ENCODE results near the gene MTMR11. TPM values are rescaled to one million over a fixed set of nuclear protein-coding genes. Genes with fewer than 3 reads are reported as not detected.
A peak's percentile ranks its signal among the peaks of the same experiment; 100 is the strongest.

The MTMR11 gene
- total and polyA plus RNA-seq, 2 experiments from 2014 or later: 2.4 to 3.6 TPM

GRCh38 chr1:149903836-149904491 is 32.7 kb downstream of the MTMR11 start:
- Histone ChIP-seq H3K4me2 (no peak overlapping the region), H3F3A (replicated peaks; ENCODE audit: low read depth) (peaks cover 4% of the 10 kb centered on the region; the same call in 1 of the 2 replicates), H3K27me3 (ENCODE audit: insufficient read depth) (no peaks in the 10 kb centered on the region), H3K9me2 (ENCODE audit: insufficient read depth) (no peaks in the 10 kb centered on the region), H3K27ac (ENCODE audit: low read depth) (peak overlapping the region; percentile 39; the same call in 1 of the 2 replicates), H3K79me2 (replicated peaks; ENCODE audit: insufficient read depth) (no peaks in the 10 kb centered on the region), H3K4me3 (no peak overlapping the region), H3K4me1 (ENCODE audit: insufficient read depth) (peaks cover 4% of the 10 kb centered on the region; the same call in 1 of the 2 replicates), H2AFZ (no peak overlapping the region), H3K36me3 (ENCODE audit: insufficient read depth) (0 out of 2 replicates have a peak, but pooled peaks cover 7% of the 10 kb centered on the region), H4K20me1 (replicated peaks; ENCODE audit: insufficient read depth) (no peaks in the 10 kb centered on the region)
- H3K27me3 Mint-ChIP-seq (ENCODE audit: insufficient read depth, low read depth, poor library complexity): peaks cover 17% of the 10 kb centered on the region
- H3K27ac Mint-ChIP-seq: 0 out of 2 replicates have a peak overlapping the region, but pooled peaks have one; percentile 69
- DNase-seq (ENCODE audit: low spot score): peak; percentile 50
- ATAC-seq: peak; percentile 49
- H3K36me3 Mint-ChIP-seq (ENCODE audit: low read depth): peaks cover 36% of the 10 kb centered on the region
- TF ChIP-seq STAT1 (IDR thresholded peaks at IDR 0.05; ENCODE audit: unreplicated experiment) (no peak), EZH2phosphoT487 (IDR thresholded peaks at IDR 0.05; ENCODE audit: unreplicated experiment) (no peak)
- H3K4me1 Mint-ChIP-seq: peaks cover 20% of the 10 kb centered on the region
- no peaks in the 10 kb centered on the region for H3K9me3 Mint-ChIP-seq
- no peak overlapping the region for H3K4me3 Mint-ChIP-seq

GRCh38 chr1:149899460-149900284 is 37.0 kb downstream of the MTMR11 start, which contains the start of gene BOLA1:
Gene BOLA1 (plus strand): TSS chr1:149899568. CDS start chr1:149900060, 492 bp downstream.
- Histone ChIP-seq H4K20me1 (replicated peaks; ENCODE audit: insufficient read depth) (no peaks in the 10 kb centered on the region), H3F3A (replicated peaks; ENCODE audit: low read depth) (peaks cover 4% of the 10 kb centered on the region; the same call in 1 of the 2 replicates)
- H3K36me3 Mint-ChIP-seq (ENCODE audit: low read depth): peaks cover 7% of the 10 kb centered on the region; the same call in 2 of the 3 replicates

More at GRCh38 chr1:149899460-149900284, 37.0 kb downstream of the MTMR11 start, which contains the start of gene BOLA1:
- H3K4me3 Mint-ChIP-seq: peak within 1 kb of the TSS; percentile 77
- H3K79me2 ChIP-seq (replicated peaks; ENCODE audit: insufficient read depth): no peaks in the 10 kb centered on the region
- peaks cover 20% of the 10 kb centered on the region for H3K4me1 Mint-ChIP-seq
- no peaks in the 10 kb centered on the region for H3K36me3 ChIP-seq (ENCODE audit: insufficient read depth)
- peak within 1 kb of the TSS; percentile 67 for H2AFZ ChIP-seq
- peaks cover 4% of the 10 kb centered on the region; the same call in 1 of the 2 replicates for H3K4me1 ChIP-seq (ENCODE audit: insufficient read depth)
- TF ChIP-seq CTCF (conservative IDR thresholded peaks at IDR 0.05; ENCODE audit: low read depth in 2 of 2) (no peak), EZH2phosphoT487 (IDR thresholded peaks at IDR 0.05; ENCODE audit: unreplicated experiment) (no peak), JUNB (IDR thresholded peaks at IDR 0.05; ENCODE audit: unreplicated experiment) (no peak), ZNF114 (CRISPR knock-in tag; IDR thresholded peaks at IDR 0.05) (no peak; the same call in 1 of the 2 replicates), REST (IDR thresholded peaks at IDR 0.05; ENCODE audit: unreplicated experiment) (peak; percentile 25), ETS1 (IDR thresholded peaks at IDR 0.05) (peak; percentile 98), POLR2AphosphoS5 (IDR thresholded peaks at IDR 0.05; ENCODE audit: low read depth) (peak; percentile 84), CREB1 (CRISPR knock-in tag; IDR thresholded peaks at IDR 0.05; ENCODE audit: low read depth) (peak; percentile 85)
- peak within 1 kb of the TSS; percentile 72; the same call in 1 of the 2 replicates for H3K27ac ChIP-seq (ENCODE audit: low read depth)
- peaks cover 4% of the 10 kb centered on the region; the same call in 1 of the 2 replicates for H3K9me2 ChIP-seq (ENCODE audit: insufficient read depth)
- ATAC-seq (peak; percentile 95), DNase-seq (ENCODE audit: low spot score) (peak; percentile 99)
- H3K4me3 ChIP-seq: peak within 1 kb of the TSS; percentile 68
- peak within 1 kb of the TSS; percentile 84 for H3K4me2 ChIP-seq
- no peaks in the 10 kb centered on the region for H3K9me3 Mint-ChIP-seq
- H3K27me3 Mint-ChIP-seq (ENCODE audit: insufficient read depth, low read depth, poor library complexity): peaks cover 19% of the 10 kb centered on the region
- no peaks in the 10 kb centered on the region for H3K27me3 ChIP-seq (ENCODE audit: insufficient read depth)
- peak within 1 kb of the TSS; percentile 92 for H3K27ac Mint-ChIP-seq

Measured in GM23338 (cell line).